Measurements from ENCODE around the gene INHBE. TPM values are rescaled to one million over a fixed set of nuclear protein-coding genes. Genes with fewer than 3 reads are reported as not detected.

Gene INHBE
- total and polyA plus RNA-seq, 7 experiments from 2014 or later: 0.12 TPM; not detected in 6

DNA sequence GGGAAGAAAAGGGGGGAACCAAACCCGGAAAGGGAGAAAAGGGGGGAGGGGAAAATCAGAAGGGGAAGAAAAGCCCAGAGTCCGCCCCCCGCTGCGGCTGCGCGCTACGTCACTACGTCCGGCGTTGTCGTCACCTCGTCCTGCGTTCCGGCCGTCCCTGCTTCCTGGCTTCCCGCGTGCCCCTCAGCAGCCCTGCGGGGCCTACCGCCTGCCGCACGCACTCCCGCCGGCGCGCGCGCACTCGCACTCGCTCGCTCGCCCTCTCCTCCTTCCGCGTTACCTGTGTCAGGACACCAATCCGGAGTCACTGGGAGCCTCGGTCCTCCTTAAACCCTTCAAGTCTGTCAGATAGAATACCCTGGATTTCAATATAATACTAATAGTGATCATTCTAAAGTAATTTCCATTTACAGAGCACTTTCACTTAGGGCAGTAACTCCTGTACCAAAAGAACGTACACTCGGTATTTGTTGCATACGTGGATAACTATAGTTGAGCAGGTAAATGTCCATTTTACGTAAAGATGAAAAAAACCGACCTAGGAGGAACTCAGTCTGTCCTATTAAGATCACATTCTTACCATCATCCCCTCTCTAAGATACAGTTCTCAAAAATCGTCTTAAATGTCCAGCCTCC lies 24.1 kb upstream of the INHBE start, which contains the start of gene R3HDM2:
Gene R3HDM2 (minus strand): TSS at position 113 of the 636 bp plus-strand sequence. CDS start 120,615 bp downstream, outside the sequence.
- Histone ChIP-seq H3K27me3 (ENCODE audit: control insufficient read depth in 2 of 2, insufficient read depth in 2 of 2, low read length in 2 of 2) (no peaks in the 10 kb centered on the region), H3K9me3 (ENCODE audit: control insufficient read depth in 2 of 3, low read length in 3 of 3) (no peaks in the 10 kb centered on the region), H3K4me3 (ENCODE audit: low read length) (peak within 1 kb of the TSS; percentile 55), H3K4me1 (ENCODE audit: control insufficient read depth in 2 of 2, insufficient read depth in 2 of 2, low read length in 2 of 2) (peaks cover 8 to 17% of the 10 kb centered on the region in 2 donors), H3K27ac (ENCODE audit: low read depth, low read length) (peak within 1 kb of the TSS; percentile 85), H3K36me3 (ENCODE audit: control insufficient read depth in 2 of 3, insufficient read depth in 3 of 3, low read length in 3 of 3) (no peaks in the 10 kb centered on the region)
- H3K27ac Mint-ChIP-seq: peak within 1 kb of the TSS; percentile 97 to 100 (median 99)
- intact Hi-C loops (cut with micrococcal nuclease): loop anchor here (1.0 to 5.0 kb wide), 9 partner anchors 28 to 1329 kb away; partner anchors contain the start of genes GLI1 (in 2 of the 2), COQ10A (in 1 of the 2), DDIT3 (in 1 of the 2) and PA2G4 (in 1 of the 2)
- ChIA-PET POLR2A (interaction anchor here (1.0 to 1.2 kb wide), 2 partner anchors 14 to 52 kb away, joined by 3 read pairs; no protein-coding TSS in a partner anchor), CTCF (interaction anchor here (1.5 kb wide), 1 partner anchor 30 kb away, joined by 4 read pairs; no protein-coding TSS in a partner anchor)
- peak within 1 kb of the TSS; percentile 88 to 100 (median 98) for H3K4me3 Mint-ChIP-seq
- peaks cover 0 to 4% (median 0%) of the 10 kb centered on the region in 11 donors for H3K9me3 Mint-ChIP-seq
- no peaks in the 10 kb centered on the region for H3K27me3 Mint-ChIP-seq
- ATAC-seq: peak; percentile 95
- peaks cover 0 to 5% (median 0%) of the 10 kb centered on the region in 5 donors for H3K36me3 Mint-ChIP-seq
- DNase-seq: peak; percentile 83 to 96 (median 94)
- peaks cover 27 to 53% (median 39%) of the 10 kb centered on the region in 7 donors for H3K4me1 Mint-ChIP-seq

DNA sequence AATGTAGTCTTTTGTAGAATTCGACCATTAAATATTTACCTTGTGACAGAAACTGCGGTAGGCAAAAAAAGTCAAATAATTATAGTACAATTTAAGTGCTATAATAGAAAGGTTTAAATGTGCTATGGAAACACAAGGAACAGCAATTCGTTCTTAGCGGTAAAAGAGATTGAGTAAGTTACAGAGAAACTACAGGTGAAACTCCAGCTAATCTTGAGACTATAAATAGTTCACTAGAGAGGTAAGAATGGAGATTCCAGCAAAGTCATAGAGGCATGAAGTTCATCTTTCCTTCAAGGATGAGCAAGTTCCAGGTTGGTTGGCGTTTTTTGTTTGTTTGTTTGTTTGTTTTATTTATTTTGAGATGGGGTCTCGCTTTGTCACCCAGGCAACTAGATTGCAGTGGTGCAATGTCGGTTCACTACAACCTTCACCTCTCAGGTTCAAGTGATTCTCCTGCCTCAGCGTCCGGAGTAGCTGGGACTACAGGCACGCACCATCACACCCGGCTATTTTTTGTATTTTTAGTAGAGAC lies 23.4 kb upstream of the INHBE start:
- ChIA-PET POLR2A (interaction anchor here (0.5 to 1.5 kb wide), 5 partner anchors 14 to 1126 kb away, joined by 3 to 8 read pairs (median 3); no protein-coding TSS in a partner anchor), CTCF (interaction anchor here (2.1 kb wide), 1 partner anchor 27 kb away, joined by 11 read pairs; the partner anchor contains the start of gene GLI1)
- peaks cover 8 to 17% of the 10 kb centered on the region in 2 donors for H3K4me1 ChIP-seq (ENCODE audit: control insufficient read depth in 2 of 2, insufficient read depth in 2 of 2, low read length in 2 of 2)
- ATAC-seq (no peak), DNase-seq (no peak)
- Mint-ChIP-seq H3K36me3 (peaks cover 0 to 5% (median 0%) of the 10 kb centered on the region in 5 donors), H3K9me3 (peaks cover 0 to 4% (median 0%) of the 10 kb centered on the region in 11 donors), H3K27me3 (no peaks in the 10 kb centered on the region), H3K4me1 (peaks cover 24 to 47% (median 34%) of the 10 kb centered on the region in 7 donors), H3K4me3 (peak overlapping the region; percentile 88 to 98 (median 95)), H3K27ac (peak overlapping the region; percentile 97 to 100 (median 99))
- peak overlapping the region; percentile 42 for H3K4me3 ChIP-seq (ENCODE audit: low read length)
- no peaks in the 10 kb centered on the region for H3K27me3 ChIP-seq (ENCODE audit: control insufficient read depth in 2 of 2, insufficient read depth in 2 of 2, low read length in 2 of 2)
- H3K27ac ChIP-seq (ENCODE audit: low read depth, low read length): peak overlapping the region; percentile 85
- intact Hi-C loops (cut with micrococcal nuclease): loop anchor here (1.0 to 5.0 kb wide), 9 partner anchors 28 to 1329 kb away; partner anchors contain the start of genes GLI1 (in 2 of the 2), COQ10A (in 1 of the 2), DDIT3 (in 1 of the 2) and PA2G4 (in 1 of the 2)
- H3K36me3 ChIP-seq (ENCODE audit: control insufficient read depth in 2 of 3, insufficient read depth in 3 of 3, low read length in 3 of 3): no peaks in the 10 kb centered on the region
- no peaks in the 10 kb centered on the region for H3K9me3 ChIP-seq (ENCODE audit: control insufficient read depth in 2 of 3, low read length in 3 of 3)

DNA sequence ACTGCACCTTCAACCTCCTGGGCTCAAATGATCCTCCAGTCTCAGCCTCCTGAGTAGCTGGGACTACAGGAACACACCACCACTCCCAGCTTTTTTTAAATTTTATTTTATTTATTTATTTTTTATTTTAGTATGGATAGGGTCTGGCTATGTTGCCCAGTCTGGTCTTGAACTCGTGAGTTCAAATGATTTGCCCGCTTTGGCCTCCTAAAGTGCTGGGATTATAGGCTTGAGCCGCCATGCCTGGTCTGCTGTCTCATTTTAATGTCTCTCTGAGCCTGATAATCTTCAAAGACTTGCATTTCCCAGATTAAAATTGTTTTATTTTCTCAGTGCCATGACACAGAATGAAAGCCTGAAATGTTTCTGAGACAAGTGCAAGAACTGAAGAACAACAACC lies 21.7 kb upstream of the INHBE start:
- DNase-seq (no peak), ATAC-seq (no peak)
- Histone ChIP-seq H3K9me3 (ENCODE audit: control insufficient read depth in 2 of 3, low read length in 3 of 3) (no peaks in the 10 kb centered on the region), H3K4me3 (ENCODE audit: low read length) (no peak overlapping the region), H3K27me3 (ENCODE audit: control insufficient read depth in 2 of 2, insufficient read depth in 2 of 2, low read length in 2 of 2) (no peaks in the 10 kb centered on the region), H3K4me1 (ENCODE audit: control insufficient read depth in 2 of 2, insufficient read depth in 2 of 2, low read length in 2 of 2) (peaks cover 8 to 17% of the 10 kb centered on the region in 2 donors), H3K36me3 (ENCODE audit: control insufficient read depth in 2 of 3, insufficient read depth in 3 of 3, low read length in 3 of 3) (no peaks in the 10 kb centered on the region), H3K27ac (ENCODE audit: low read depth, low read length) (no peak overlapping the region)
- Mint-ChIP-seq H3K4me1 (peaks cover 20 to 35% (median 28%) of the 10 kb centered on the region in 7 donors), H3K4me3 (no peak overlapping the region), H3K27ac (no peak overlapping the region), H3K36me3 (no peaks in the 10 kb centered on the region), H3K27me3 (no peaks in the 10 kb centered on the region), H3K9me3 (peaks cover 0 to 4% (median 0%) of the 10 kb centered on the region in 11 donors)
- POLR2A ChIA-PET: interaction anchor here (0.6 to 0.7 kb wide), 2 partner anchors 49 to 203 kb away, joined by 3 read pairs; no protein-coding TSS in a partner anchor
- intact Hi-C loops (cut with micrococcal nuclease): loop anchor here (5.0 kb wide), 2 partner anchors 1166 to 1331 kb away; partner anchors contain the start of genes COQ10A (in 1 of the 2) and PA2G4 (in 1 of the 2)
- CTCF ChIA-PET: interaction anchor here (2.1 kb wide), 1 partner anchor 25 kb away, joined by 11 read pairs; the partner anchor contains the start of gene GLI1

DNA sequence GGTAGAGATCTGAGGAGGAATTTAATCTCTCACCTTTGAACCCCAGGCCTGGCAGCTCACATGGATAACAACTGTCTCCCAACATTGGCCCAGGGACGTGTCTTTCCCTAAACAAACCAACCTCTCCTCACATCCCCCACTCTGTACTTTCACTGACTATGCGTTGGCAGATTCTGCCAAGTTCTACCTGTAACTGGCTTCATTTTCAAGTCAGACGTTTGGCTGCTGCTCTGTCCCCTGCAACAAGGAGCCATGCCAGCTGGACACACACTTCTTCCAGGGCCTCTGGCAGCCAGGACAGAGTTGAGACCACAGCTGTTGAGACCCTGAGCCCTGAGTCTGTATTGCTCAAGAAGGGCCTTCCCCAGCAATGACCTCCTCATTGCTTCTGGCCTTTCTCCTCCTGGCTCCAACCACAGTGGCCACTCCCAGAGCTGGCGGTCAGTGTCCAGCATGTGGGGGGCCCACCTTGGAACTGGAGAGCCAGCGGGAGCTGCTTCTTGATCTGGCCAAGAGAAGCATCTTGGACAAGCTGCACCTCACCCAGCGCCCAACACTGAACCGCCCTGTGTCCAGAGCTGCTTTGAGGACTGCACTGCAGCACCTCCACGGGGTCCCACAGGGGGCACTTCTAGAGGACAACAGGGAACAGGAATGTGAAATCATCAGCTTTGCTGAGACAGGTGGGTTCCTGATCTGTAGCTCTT lies 20.4 kb upstream of the INHBE start, which contains the start of gene INHBC:
Gene INHBC (plus strand): TSS at position 268 of the 707 bp plus-strand sequence. CDS start 103 bp downstream, at position 371.
- Mint-ChIP-seq H3K4me3 (peak within 1 kb of the TSS in 1 of 10 donors; percentile 8), H3K27ac (peak within 1 kb of the TSS in 5 of 9 donors; percentile 4 to 65 (median 18)), H3K27me3 (peaks cover 0 to 4% (median 0%) of the 10 kb centered on the region in 5 donors), H3K9me3 (peaks cover 0 to 4% (median 0%) of the 10 kb centered on the region in 11 donors), H3K36me3 (no peaks in the 10 kb centered on the region), H3K4me1 (peaks cover 13 to 25% (median 22%) of the 10 kb centered on the region in 7 donors)
- no peaks in the 10 kb centered on the region for H3K9me3 ChIP-seq (ENCODE audit: control insufficient read depth in 2 of 3, low read length in 3 of 3)
- intact Hi-C loops (cut with micrococcal nuclease): loop anchor here (5.0 kb wide), 2 partner anchors 1167 to 1332 kb away; partner anchors contain the start of genes COQ10A (in 1 of the 2) and PA2G4 (in 1 of the 2)
- H3K4me3 ChIP-seq (ENCODE audit: low read length): no peak within 1 kb of the TSS
- no peak for ATAC-seq
- no peaks in the 10 kb centered on the region for H3K36me3 ChIP-seq (ENCODE audit: control insufficient read depth in 2 of 3, insufficient read depth in 3 of 3, low read length in 3 of 3)
- peaks cover 8 to 10% of the 10 kb centered on the region in 2 donors for H3K4me1 ChIP-seq (ENCODE audit: control insufficient read depth in 2 of 2, insufficient read depth in 2 of 2, low read length in 2 of 2)
- H3K27me3 ChIP-seq (ENCODE audit: control insufficient read depth in 2 of 2, insufficient read depth in 2 of 2, low read length in 2 of 2): no peaks in the 10 kb centered on the region
- DNase-seq: no peak
- H3K27ac ChIP-seq (ENCODE audit: low read depth, low read length): no peak within 1 kb of the TSS
- POLR2A ChIA-PET: interaction anchor here (1.3 kb wide), 1 partner anchor 24 kb away, joined by 5 read pairs; no protein-coding TSS in a partner anchor
- CTCF ChIA-PET: interaction anchor here (1.0 kb wide), 1 partner anchor 24 kb away, joined by 6 read pairs; the partner anchor contains the start of gene GLI1

DNA sequence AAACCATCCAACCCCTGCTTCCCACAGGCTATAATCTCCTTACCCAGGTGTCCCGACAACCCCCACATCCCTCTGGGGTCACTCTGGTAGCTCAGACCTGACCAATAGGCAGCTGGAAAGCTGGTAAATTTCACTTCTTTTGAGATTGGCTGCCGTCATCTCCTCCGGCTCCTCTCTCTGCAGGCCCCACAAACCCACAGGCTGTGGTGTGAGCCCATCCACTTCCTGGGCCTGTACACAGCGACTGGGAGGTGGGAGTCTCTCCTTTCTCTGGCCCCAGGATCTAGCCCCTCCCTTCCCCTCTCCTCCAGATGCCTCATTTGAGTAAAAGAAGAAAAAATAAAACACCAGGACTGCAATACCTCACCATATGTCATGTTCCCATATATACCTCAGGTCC lies 19.8 kb upstream of the INHBE start:
- ATAC-seq (no peak), DNase-seq (no peak)
- Histone ChIP-seq H3K4me3 (ENCODE audit: low read length) (no peak overlapping the region), H3K4me1 (ENCODE audit: control insufficient read depth in 2 of 2, insufficient read depth in 2 of 2, low read length in 2 of 2) (peaks cover 4 to 5% of the 10 kb centered on the region in 2 donors), H3K27ac (ENCODE audit: low read depth, low read length) (no peak overlapping the region), H3K27me3 (ENCODE audit: control insufficient read depth in 2 of 2, insufficient read depth in 2 of 2, low read length in 2 of 2) (no peaks in the 10 kb centered on the region), H3K36me3 (ENCODE audit: control insufficient read depth in 2 of 3, insufficient read depth in 3 of 3, low read length in 3 of 3) (no peaks in the 10 kb centered on the region), H3K9me3 (ENCODE audit: control insufficient read depth in 2 of 3, low read length in 3 of 3) (no peaks in the 10 kb centered on the region)
- Mint-ChIP-seq H3K36me3 (no peaks in the 10 kb centered on the region), H3K9me3 (peaks cover 0 to 3% (median 0%) of the 10 kb centered on the region in 11 donors), H3K4me3 (peak overlapping the region in 1 of 10 donors; percentile 8), H3K4me1 (peaks cover 8 to 19% (median 16%) of the 10 kb centered on the region in 7 donors), H3K27ac (peak overlapping the region in 5 of 9 donors; percentile 4 to 65 (median 18)), H3K27me3 (peaks cover 0 to 8% (median 0%) of the 10 kb centered on the region in 5 donors)
- ChIA-PET CTCF (interaction anchor here (1.0 kb wide), 1 partner anchor 24 kb away, joined by 6 read pairs; the partner anchor contains the start of gene GLI1), POLR2A (interaction anchor here (1.3 kb wide), 1 partner anchor 24 kb away, joined by 5 read pairs; no protein-coding TSS in a partner anchor)
- intact Hi-C loops (cut with micrococcal nuclease): no loop called here
